Measurements from ENCODE around the gene HSD17B2.
A peak's percentile ranks its signal among the peaks of the same experiment; 100 is the strongest.

HSD17B2 gene

GRCh38 chr16:82085011-82085779, 50.1 kb downstream of the HSD17B2 start:
- ATAC-seq (ENCODE audit: low read depth) = no peak
- no peak for DNase-seq (ENCODE audit: low spot score)
- H3K4me3 ChIP-seq (ENCODE audit: severe bottlenecking) = no peak overlapping the region
- no peak for TF ChIP-seq CTCF (IDR thresholded peaks at IDR 0.05; ENCODE audit: poor library complexity, severe bottlenecking)
- H3K27ac ChIP-seq (ENCODE audit: poor library complexity, severe bottlenecking) = no peak overlapping the region
- no peaks in the 10 kb centered on the region for H3K36me3 ChIP-seq (ENCODE audit: low read depth)
- peaks cover 7% of the 10 kb centered on the region for H3K4me1 ChIP-seq (ENCODE audit: insufficient read depth, poor library complexity, severe bottlenecking)
- H3K9me3 ChIP-seq (ENCODE audit: severe bottlenecking) = no peaks in the 10 kb centered on the region
- H3K27me3 ChIP-seq (ENCODE audit: insufficient read depth, poor library complexity, severe bottlenecking) = no peaks in the 10 kb centered on the region

GRCh38 chr16:82088483-82088882, 53.4 kb downstream of the HSD17B2 start:
- no peak for ATAC-seq (ENCODE audit: low read depth)
- Histone ChIP-seq H3K27ac (ENCODE audit: poor library complexity, severe bottlenecking) (no peak overlapping the region), H3K36me3 (ENCODE audit: low read depth) (no peaks in the 10 kb centered on the region), H3K9me3 (ENCODE audit: severe bottlenecking) (no peaks in the 10 kb centered on the region), H3K4me3 (ENCODE audit: severe bottlenecking) (no peak overlapping the region), H3K27me3 (ENCODE audit: insufficient read depth, poor library complexity, severe bottlenecking) (no peaks in the 10 kb centered on the region), H3K4me1 (ENCODE audit: insufficient read depth, poor library complexity, severe bottlenecking) (no peaks in the 10 kb centered on the region)
- TF ChIP-seq CTCF (IDR thresholded peaks at IDR 0.05; ENCODE audit: poor library complexity, severe bottlenecking) = no peak
- no peak for DNase-seq (ENCODE audit: low spot score)

- Histone ChIP-seq H3K4me3 (ENCODE audit: severe bottlenecking) (no peak overlapping the region), H3K27ac (ENCODE audit: poor library complexity, severe bottlenecking) (no peak overlapping the region), H3K4me1 (ENCODE audit: insufficient read depth, poor library complexity, severe bottlenecking) (peaks cover 3% of the 10 kb centered on the region), H3K9me3 (ENCODE audit: severe bottlenecking) (no peaks in the 10 kb centered on the region), H3K27me3 (ENCODE audit: insufficient read depth, poor library complexity, severe bottlenecking) (no peaks in the 10 kb centered on the region), H3K36me3 (ENCODE audit: low read depth) (no peaks in the 10 kb centered on the region)
- no peak; the same call in 2 of the 3 replicates for ATAC-seq (ENCODE audit: low read depth)
- TF ChIP-seq CTCF (IDR thresholded peaks at IDR 0.05; ENCODE audit: poor library complexity, severe bottlenecking) = no peak
- DNase-seq (ENCODE audit: low spot score) = no peak
These were observed 56.2 kb downstream of the HSD17B2 start for GRCh38 chr16:82091241-82091640.

- TF ChIP-seq CTCF (IDR thresholded peaks at IDR 0.05; ENCODE audit: poor library complexity, severe bottlenecking) = no peak
- Histone ChIP-seq H3K27ac (ENCODE audit: poor library complexity, severe bottlenecking) (no peak overlapping the region), H3K4me1 (ENCODE audit: insufficient read depth, poor library complexity, severe bottlenecking) (peaks cover 3% of the 10 kb centered on the region), H3K36me3 (ENCODE audit: low read depth) (no peaks in the 10 kb centered on the region), H3K9me3 (ENCODE audit: severe bottlenecking) (no peaks in the 10 kb centered on the region), H3K4me3 (ENCODE audit: severe bottlenecking) (no peak overlapping the region), H3K27me3 (ENCODE audit: insufficient read depth, poor library complexity, severe bottlenecking) (no peaks in the 10 kb centered on the region)
- ATAC-seq (ENCODE audit: low read depth) (no peak), DNase-seq (ENCODE audit: low spot score) (no peak)
These were observed 57.7 kb downstream of the HSD17B2 start for GRCh38 chr16:82092711-82093110.

GRCh38 chr16:82093666-82094300, 58.7 kb downstream of the HSD17B2 start:
- TF ChIP-seq CTCF (IDR thresholded peaks at IDR 0.05; ENCODE audit: poor library complexity, severe bottlenecking) = no peak

More at GRCh38 chr16:82093666-82094300, 58.7 kb downstream of the HSD17B2 start:
- Histone ChIP-seq H3K9me3 (ENCODE audit: severe bottlenecking) (no peaks in the 10 kb centered on the region), H3K4me1 (ENCODE audit: insufficient read depth, poor library complexity, severe bottlenecking) (peaks cover 3% of the 10 kb centered on the region), H3K27ac (ENCODE audit: poor library complexity, severe bottlenecking) (no peak overlapping the region), H3K4me3 (ENCODE audit: severe bottlenecking) (no peak overlapping the region), H3K27me3 (ENCODE audit: insufficient read depth, poor library complexity, severe bottlenecking) (no peaks in the 10 kb centered on the region), H3K36me3 (ENCODE audit: low read depth) (no peaks in the 10 kb centered on the region)
- DNase-seq (ENCODE audit: low spot score) (no peak), ATAC-seq (ENCODE audit: low read depth) (peak; percentile 10; the same call in 1 of the 3 replicates)
